Measurements from ENCODE around the gene GJB4.
"Not testable (repeated sequence)": the region's sequence is repeated elsewhere in the genome, so short reads cannot be mapped to it uniquely, and the experiment has no call there.

The GJB4 gene

GRCh38 chr1:34747638-34747941, 11.9 kb upstream of the GJB4 start:
- DNase-seq: no peak

GRCh38 chr1:34749992-34750391, 9.5 kb upstream of the GJB4 start:
- DNase-seq: no peak

GRCh38 chr1:34750610-34751009, 8.9 kb upstream of the GJB4 start:
- no peak for DNase-seq

- no peak for DNase-seq
Measured at GRCh38 chr1:34753163-34753562, 6.4 kb upstream of the GJB4 start.

GRCh38 chr1:34754964-34755637, 4.4 kb upstream of the GJB4 start, which contains the start of gene GJB5:
Gene GJB5 (plus strand): TSS chr1:34755047. CDS start chr1:34757331, 2,284 bp downstream.
- DNase-seq: no peak

- DNase-seq: no peak
Measured at GRCh38 chr1:34755961-34756360, 3.6 kb upstream of the GJB4 start.

- no peak for DNase-seq
Measured at GRCh38 chr1:34757386-34757785, 2.2 kb upstream of the GJB4 start.

- no peak for DNase-seq
Measured at GRCh38 chr1:34758751-34759150, 789 bp upstream of the GJB4 start.

- no peak for DNase-seq
Measured at GRCh38 chr1:34761176-34761761, 1.7 kb downstream of the GJB4 start.

GRCh38 chr1:34761776-34762307, 2.3 kb downstream of the GJB4 start:
- no peak for DNase-seq

- no peak for DNase-seq
Measured at GRCh38 chr1:34762474-34763141, 3.1 kb downstream of the GJB4 start.

GRCh38 chr1:34763142-34763781, 3.7 kb downstream of the GJB4 start:
- DNase-seq: no peak

- DNase-seq: no peak
Measured at GRCh38 chr1:34768856-34769255, 9.3 kb downstream of the GJB4 start.

- DNase-seq: no peak
Measured at GRCh38 chr1:34770891-34771504, 11.5 kb downstream of the GJB4 start.

GRCh38 chr1:34771573-34772371, 12.2 kb downstream of the GJB4 start:
- DNase-seq: no peak

GRCh38 chr1:34773114-34773513, 13.6 kb downstream of the GJB4 start:
- DNase-seq: not testable (repeated sequence)

GRCh38 chr1:34774957-34775356, 15.4 kb downstream of the GJB4 start:
- DNase-seq: no peak

- no peak for DNase-seq
Measured at GRCh38 chr1:34776911-34777310, 17.4 kb downstream of the GJB4 start.

GRCh38 chr1:34777519-34778321, 18.2 kb downstream of the GJB4 start:
- DNase-seq: no peak

- DNase-seq: no peak
Measured at GRCh38 chr1:34778381-34778780, 18.8 kb downstream of the GJB4 start.

- DNase-seq: no peak
Measured at GRCh38 chr1:34779005-34779404, 19.5 kb downstream of the GJB4 start.
